Neural progenitor cell (in vitro differentiated cells): ENCODE data around the gene MGAM2. TPM values are rescaled to one million over a fixed set of nuclear protein-coding genes. Genes with fewer than 3 reads are reported as not detected.

ENCODE experiments used
- DNase-seq: peaks from one replicate; pipeline ENCODE4 v3.0.0-alpha.2; 2016; ENCODE audit warnings: low spot score
- H2AFZ ChIP-seq: fragments of 200-600 bp; sonication (generic); replicated peaks from 2 replicates; pipeline ENCODE4 v1.6.1; 2016; ENCODE audit warnings: antibody characterized with exemption
- H3F3A ChIP-seq: fragments of 200-600 bp; sonication (generic); 2 replicates; pipeline ENCODE4 v1.6.1; 2016; ENCODE audit warnings: antibody characterized with exemption, low read depth
- H3K27ac ChIP-seq: fragments of 200-600 bp; sonication (generic); 2 replicates; pipeline ENCODE4 v1.5.1; 2016; ENCODE audit warnings: mild to moderate bottlenecking
- H3K27me3 ChIP-seq: fragments of 200-600 bp; sonication (generic); 2 replicates; pipeline ENCODE4 v1.6.1; 2016; ENCODE audit warnings: mild to moderate bottlenecking, moderate library complexity
- H3K36me3 ChIP-seq: fragments of 200-600 bp; sonication (generic); 2 replicates; pipeline ENCODE4 v1.5.1; 2016
- H3K4me1 ChIP-seq: fragments of 200-600 bp; sonication (generic); 2 replicates; pipeline ENCODE4 v1.6.1; 2016; ENCODE audit warnings: mixed run types
- H3K4me2 ChIP-seq: fragments of 200-600 bp; sonication (generic); 2 replicates; pipeline ENCODE4 v1.6.1; 2016
- H3K4me3 ChIP-seq: fragments of 200-600 bp; sonication (generic); 2 replicates; pipeline ENCODE4 v1.5.1; 2016
- H3K79me2 ChIP-seq: fragments of 200-600 bp; sonication (generic); 2 replicates; pipeline ENCODE4 v1.6.1; 2016; ENCODE audit warnings: low read depth
- H3K9ac ChIP-seq: fragments of 200-600 bp; sonication (generic); 2 replicates; pipeline ENCODE4 v1.6.1; 2016
- H3K9me3 ChIP-seq: fragments of 200-600 bp; sonication (generic); 2 replicates; pipeline ENCODE4 v1.5.1; 2016; ENCODE audit warnings: low read depth
- H4K20me1 ChIP-seq: fragments of 200-600 bp; sonication (generic); 2 replicates; pipeline ENCODE4 v1.6.1; 2016; ENCODE audit warnings: low read depth
- H3K27ac Mint-ChIP-seq: 3 replicates; pipeline ENCODE4 v1.8.0; 2021; ENCODE audit warnings: mixed read lengths
- H3K27me3 Mint-ChIP-seq: 2 replicates; pipeline ENCODE4 v1.8.0; 2022; ENCODE audit warnings: low read depth, mild to moderate bottlenecking, inconsistent platforms, moderate library complexity, mixed read lengths; ENCODE audit not compliant: insufficient read depth
- H3K36me3 Mint-ChIP-seq: 3 replicates; pipeline ENCODE4 v1.8.0; 2021; ENCODE audit warnings: mixed read lengths
- H3K4me1 Mint-ChIP-seq: 3 replicates; pipeline ENCODE4 v1.8.0; 2021; ENCODE audit warnings: mixed read lengths
- H3K4me3 Mint-ChIP-seq: 3 replicates; pipeline ENCODE4 v1.8.0; 2021; ENCODE audit warnings: mild to moderate bottlenecking, moderate library complexity, mixed read lengths
- H3K9me3 Mint-ChIP-seq: 3 replicates; pipeline ENCODE4 v1.8.0; 2020; ENCODE audit warnings: mixed read lengths
- EZH2 ChIP-seq: fragments of 200-600 bp; sonication (generic); IDR thresholded peaks from 2 replicates; pipeline ENCODE4 v1.6.1; 2017; ENCODE audit warnings: antibody characterized with exemption, mild to moderate bottlenecking, moderate library complexity
- EZH2phosphoT487 ChIP-seq: fragments of 200-600 bp; sonication (generic); IDR thresholded peaks from 2 replicates; pipeline ENCODE4 v1.6.1; 2017; ENCODE audit warnings: antibody characterized with exemption
- total RNA-seq: library from RNA; depleted of rRNA; stranded (reverse); fragments of >200 nt; gene quantifications from 2 replicates; pipeline ENCODE4 v1.2.3, GENCODE V29; 2015; ENCODE audit warnings: low replicate concordance
- TF ChIP-seq, protein P1 (sequence below): fragments of 200-600 bp; sonication (generic); IDR thresholded peaks from 2 replicates; pipeline ENCODE4 v1.5.1; 2017; ENCODE audit warnings: antibody characterized with exemption, mild to moderate bottlenecking

The MGAM2 gene
- total RNA-seq, 1 donor from 2014 or later = 0.04 TPM

DNA sequence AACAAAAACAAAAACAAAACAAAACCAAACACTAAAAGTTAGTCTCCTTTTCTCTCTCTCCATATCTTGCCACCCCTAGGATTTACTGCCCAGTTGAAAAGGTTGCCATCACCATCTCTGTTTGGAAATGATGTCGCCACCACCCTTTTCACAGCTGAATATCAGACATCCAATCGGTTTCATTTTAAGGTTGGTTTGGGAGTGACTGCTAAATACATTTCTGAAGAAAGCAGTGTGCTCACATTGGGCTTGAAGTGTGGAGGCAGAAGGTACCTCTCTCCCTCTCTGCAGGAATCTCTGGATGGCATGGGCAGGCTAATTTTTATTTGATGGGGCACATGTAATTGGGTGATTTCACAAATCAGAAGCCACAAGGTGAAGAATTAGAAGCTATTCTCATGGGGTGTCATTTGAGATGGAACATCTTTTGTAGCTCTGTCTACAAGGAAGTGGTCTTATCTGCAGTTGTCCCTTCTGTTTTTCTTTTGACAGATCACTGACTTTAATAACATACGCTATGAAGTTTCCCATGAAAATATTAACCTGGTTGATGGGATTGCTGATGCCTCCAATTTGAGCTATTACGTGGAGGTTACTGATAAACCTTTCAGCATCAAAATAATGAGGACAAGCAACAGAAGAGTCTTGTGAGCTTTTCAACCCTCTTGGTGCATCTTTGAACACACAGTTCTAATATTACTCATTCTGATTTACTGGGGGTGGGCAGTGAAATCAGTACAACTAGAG, 20.1 kb downstream of the MGAM2 start:
- H3F3A ChIP-seq = peaks cover 5% of the 10 kb centered on the region
- no peak overlapping the region for H2AFZ ChIP-seq
- TF ChIP-seq EZH2phosphoT487 = no peak
- no peak for TF ChIP-seq EZH2
- TF ChIP-seq, protein P1, sequence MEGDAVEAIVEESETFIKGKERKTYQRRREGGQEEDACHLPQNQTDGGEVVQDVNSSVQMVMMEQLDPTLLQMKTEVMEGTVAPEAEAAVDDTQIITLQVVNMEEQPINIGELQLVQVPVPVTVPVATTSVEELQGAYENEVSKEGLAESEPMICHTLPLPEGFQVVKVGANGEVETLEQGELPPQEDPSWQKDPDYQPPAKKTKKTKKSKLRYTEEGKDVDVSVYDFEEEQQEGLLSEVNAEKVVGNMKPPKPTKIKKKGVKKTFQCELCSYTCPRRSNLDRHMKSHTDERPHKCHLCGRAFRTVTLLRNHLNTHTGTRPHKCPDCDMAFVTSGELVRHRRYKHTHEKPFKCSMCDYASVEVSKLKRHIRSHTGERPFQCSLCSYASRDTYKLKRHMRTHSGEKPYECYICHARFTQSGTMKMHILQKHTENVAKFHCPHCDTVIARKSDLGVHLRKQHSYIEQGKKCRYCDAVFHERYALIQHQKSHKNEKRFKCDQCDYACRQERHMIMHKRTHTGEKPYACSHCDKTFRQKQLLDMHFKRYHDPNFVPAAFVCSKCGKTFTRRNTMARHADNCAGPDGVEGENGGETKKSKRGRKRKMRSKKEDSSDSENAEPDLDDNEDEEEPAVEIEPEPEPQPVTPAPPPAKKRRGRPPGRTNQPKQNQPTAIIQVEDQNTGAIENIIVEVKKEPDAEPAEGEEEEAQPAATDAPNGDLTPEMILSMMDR = no peak
- H3K4me3 ChIP-seq = no peak overlapping the region
- H3K79me2 ChIP-seq = no peaks in the 10 kb centered on the region
- no peak overlapping the region for H3K9ac ChIP-seq
- H4K20me1 ChIP-seq = no peaks in the 10 kb centered on the region
- Mint-ChIP-seq H3K4me3 (no peak overlapping the region), H3K27me3 (no peaks in the 10 kb centered on the region), H3K4me1 (no peaks in the 10 kb centered on the region), H3K36me3 (no peaks in the 10 kb centered on the region), H3K27ac (no peak overlapping the region), H3K9me3 (no peaks in the 10 kb centered on the region)
- no peak for DNase-seq
- H3K36me3 ChIP-seq = no peaks in the 10 kb centered on the region
- H3K4me2 ChIP-seq = no peak overlapping the region
- H3K27me3 ChIP-seq = no peaks in the 10 kb centered on the region
- H3K9me3 ChIP-seq = no peaks in the 10 kb centered on the region
- no peak overlapping the region for H3K27ac ChIP-seq
- H3K4me1 ChIP-seq = no peaks in the 10 kb centered on the region

DNA sequence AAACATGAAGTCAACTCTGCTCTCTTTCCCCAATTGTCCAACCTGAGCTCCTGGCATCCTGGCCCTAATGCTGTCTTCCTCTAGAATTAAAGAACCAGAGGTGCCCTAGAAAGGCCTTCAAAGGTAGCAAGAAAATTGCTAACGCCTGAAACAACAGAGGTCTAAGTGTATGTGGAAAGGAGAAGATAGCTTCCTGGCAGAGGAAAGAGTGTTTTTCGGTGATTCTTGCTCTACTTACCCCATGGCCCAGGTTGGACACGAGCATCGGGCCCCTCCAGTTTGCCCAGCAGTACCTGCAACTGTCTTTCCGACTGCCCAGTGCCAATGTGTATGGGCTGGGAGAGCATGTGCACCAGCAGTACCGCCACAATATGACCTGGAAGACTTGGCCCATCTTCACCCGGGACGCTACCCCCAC, 22.2 kb downstream of the MGAM2 start:
- H3K9me3 Mint-ChIP-seq = no peaks in the 10 kb centered on the region
- Histone ChIP-seq H3K9me3 (no peaks in the 10 kb centered on the region), H3K4me3 (no peak overlapping the region), H3K27ac (no peak overlapping the region), H3K79me2 (no peaks in the 10 kb centered on the region), H3K27me3 (no peaks in the 10 kb centered on the region), H3K4me1 (no peaks in the 10 kb centered on the region), H4K20me1 (no peaks in the 10 kb centered on the region), H3K9ac (no peak overlapping the region), H2AFZ (no peak overlapping the region), H3K36me3 (no peaks in the 10 kb centered on the region), H3K4me2 (no peak overlapping the region), H3F3A (peaks cover 5% of the 10 kb centered on the region)
- no peak overlapping the region for H3K27ac Mint-ChIP-seq
- H3K36me3 Mint-ChIP-seq = no peaks in the 10 kb centered on the region
- TF ChIP-seq EZH2 (no peak), EZH2phosphoT487 (no peak)
- TF ChIP-seq, protein P1 = no peak
- no peak overlapping the region for H3K4me3 Mint-ChIP-seq
- H3K4me1 Mint-ChIP-seq = no peaks in the 10 kb centered on the region
- no peaks in the 10 kb centered on the region for H3K27me3 Mint-ChIP-seq
- DNase-seq = no peak

DNA sequence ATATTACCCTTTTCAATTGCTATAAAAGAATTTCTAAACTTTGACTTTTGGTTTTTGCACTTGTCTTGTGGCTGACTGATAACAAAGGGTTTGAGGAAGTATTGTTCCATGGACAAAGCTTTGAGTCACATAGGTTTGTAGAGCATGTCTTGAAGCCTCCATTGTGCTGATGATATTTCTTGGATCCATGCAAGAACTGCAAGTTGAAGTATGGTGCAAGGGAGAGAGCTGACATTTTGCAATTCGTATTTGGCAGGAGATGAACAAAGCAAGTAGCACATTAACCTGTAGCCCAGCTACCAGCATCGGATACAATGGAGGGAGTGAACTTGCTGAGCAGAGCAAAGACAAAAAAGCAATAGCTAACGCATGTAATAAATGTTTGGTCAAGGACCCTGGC, 23.4 kb downstream of the MGAM2 start:
- Histone ChIP-seq H3K9me3 (no peaks in the 10 kb centered on the region), H3K4me3 (no peak overlapping the region), H4K20me1 (no peaks in the 10 kb centered on the region), H3K79me2 (no peaks in the 10 kb centered on the region), H3K4me2 (no peak overlapping the region), H3K36me3 (no peaks in the 10 kb centered on the region), H3K27me3 (no peaks in the 10 kb centered on the region), H3K27ac (no peak overlapping the region), H3F3A (peaks cover 5% of the 10 kb centered on the region), H3K9ac (no peak overlapping the region), H3K4me1 (no peaks in the 10 kb centered on the region), H2AFZ (no peak overlapping the region)
- TF ChIP-seq EZH2phosphoT487 = no peak
- TF ChIP-seq, protein P1 = no peak
- TF ChIP-seq EZH2 = no peak
- no peak for DNase-seq
- Mint-ChIP-seq H3K9me3 (no peaks in the 10 kb centered on the region), H3K4me1 (no peaks in the 10 kb centered on the region), H3K36me3 (no peaks in the 10 kb centered on the region), H3K27me3 (no peaks in the 10 kb centered on the region), H3K4me3 (no peak overlapping the region), H3K27ac (no peak overlapping the region)
